ENCODE data around the gene ZBTB7C.
A peak's percentile ranks its signal among the peaks of the same experiment; 100 is the strongest.

- TF ChIP-seq CTCF (optimal IDR thresholded peaks at IDR 0.05 in 1 of 3, IDR thresholded peaks at IDR 0.05 in 1 of 3, conservative IDR thresholded peaks at IDR 0.05 in 1 of 3; ENCODE audit: extremely low read depth in 1 of 3, insufficient read depth in 2 of 3, low read length in 3 of 3) = peak; percentile 22 to 61 (median 26)
- no peak for TF ChIP-seq EZH2 (IDR thresholded peaks at IDR 0.05; ENCODE audit: low read length)
These were observed 303.9 kb downstream of the ZBTB7C start for GRCh38 chr18:48105317-48105716.
